IPS-18a (cell line): Measurements from ENCODE around the gene NAA60.

ENCODE experiments used
- H3K27ac ChIP-seq: one replicate; pipeline ENCODE4 v1.5.1; 2013; ENCODE audit warnings: low read length
- H3K27me3 ChIP-seq: one replicate; pipeline ENCODE4 v1.6.1; 2013; ENCODE audit warnings: mild to moderate bottlenecking, low read length; ENCODE audit not compliant: control insufficient read depth, insufficient read depth
- H3K36me3 ChIP-seq: one replicate; pipeline ENCODE4 v1.6.1; 2013; ENCODE audit warnings: low read depth, low read length; ENCODE audit not compliant: control insufficient read depth
- H3K4me1 ChIP-seq: one replicate; pipeline ENCODE4 v1.6.1; 2013; ENCODE audit warnings: low read depth, low read length; ENCODE audit not compliant: control insufficient read depth
- H3K4me3 ChIP-seq: one replicate; pipeline ENCODE4 v1.5.1; 2013; ENCODE audit warnings: low read length
- H3K9ac ChIP-seq: one replicate; pipeline ENCODE4 v1.6.1; 2013; ENCODE audit warnings: mild to moderate bottlenecking, low read length, moderate library complexity
- H3K9me3 ChIP-seq: one replicate; pipeline ENCODE4 v1.6.1; 2013; ENCODE audit warnings: low read depth, low read length; ENCODE audit not compliant: control insufficient read depth

Gene NAA60

DNA sequence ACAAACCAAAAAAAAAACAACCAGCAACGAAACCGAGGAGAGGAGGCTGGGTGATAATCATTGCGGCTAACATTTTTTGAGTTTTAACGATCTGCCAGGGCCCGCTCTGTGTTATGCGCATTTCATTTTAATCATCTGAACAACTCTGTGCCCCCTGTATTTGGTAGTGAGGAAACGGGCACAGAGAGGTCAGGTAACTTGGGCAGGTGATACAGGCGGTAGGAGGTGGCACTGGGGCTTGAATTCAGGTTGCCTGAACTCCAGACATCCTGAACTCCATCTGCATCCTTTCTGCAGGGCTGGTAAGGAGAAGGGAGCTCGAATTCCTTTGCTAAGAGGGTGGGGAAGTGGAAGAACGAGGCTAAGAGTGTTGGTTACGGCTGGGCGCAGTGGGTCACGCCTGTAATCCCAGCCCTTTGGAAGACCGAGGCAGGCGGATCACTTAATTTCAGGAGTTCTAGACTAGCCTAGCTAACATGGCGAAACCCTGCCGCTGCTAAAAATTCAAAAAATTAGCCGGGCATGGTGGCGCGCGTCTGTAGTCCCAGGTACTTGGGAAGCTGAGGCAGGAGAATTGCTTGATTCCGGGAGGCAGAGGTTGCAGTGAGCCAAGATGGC is 58.4 kb downstream of the NAA60 start:
- Histone ChIP-seq H3K4me3 (peak overlapping the region; percentile 89), H3K36me3 (peaks cover 2% of the 10 kb centered on the region), H3K9ac (peak overlapping the region; percentile 88), H3K27me3 (no peaks in the 10 kb centered on the region), H3K4me1 (peaks cover 6% of the 10 kb centered on the region), H3K9me3 (no peaks in the 10 kb centered on the region), H3K27ac (no peak overlapping the region)

DNA sequence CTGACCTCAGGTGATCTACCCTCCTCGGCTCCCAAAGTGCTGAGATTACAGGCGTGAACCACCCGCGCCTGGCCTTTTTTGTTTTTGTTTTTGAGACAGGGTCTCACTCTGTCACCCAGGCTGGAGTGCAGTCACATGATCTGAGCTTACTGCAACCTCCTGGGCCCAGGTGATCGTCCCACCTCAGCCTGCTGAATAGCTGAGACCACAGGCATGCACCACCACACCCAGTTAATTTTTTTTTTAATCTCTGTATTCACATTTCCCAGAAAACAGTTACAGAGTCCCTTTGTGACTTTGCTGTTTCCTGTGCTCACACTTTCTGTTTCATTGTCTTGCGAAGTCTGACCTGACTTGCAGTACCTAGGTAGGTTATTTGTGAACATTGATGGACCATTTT is 60.0 kb downstream of the NAA60 start:
- Histone ChIP-seq H3K27ac (no peak overlapping the region), H3K9me3 (no peaks in the 10 kb centered on the region), H3K9ac (no peak overlapping the region), H3K36me3 (peaks cover 11% of the 10 kb centered on the region), H3K4me1 (peaks cover 6% of the 10 kb centered on the region), H3K4me3 (no peak overlapping the region), H3K27me3 (no peaks in the 10 kb centered on the region)

DNA sequence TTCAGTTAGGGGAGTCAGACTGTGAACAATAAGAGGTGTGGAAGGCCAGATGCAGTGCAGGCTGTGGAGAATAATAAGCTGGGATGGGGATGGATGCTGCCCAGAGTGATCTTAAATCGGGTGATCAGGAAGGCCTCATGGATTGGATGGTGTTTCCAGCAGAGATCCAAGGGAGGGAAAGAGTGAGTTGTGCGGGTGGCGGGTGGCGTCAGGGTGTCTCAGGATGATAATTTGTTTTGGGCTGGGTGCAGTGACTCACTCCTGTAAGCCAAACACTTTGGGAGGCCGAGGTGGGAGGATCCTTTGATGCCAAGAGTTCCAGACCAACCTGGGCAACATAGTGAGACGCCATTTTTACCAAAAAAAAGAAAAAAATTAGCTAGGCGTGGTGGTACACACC is 65.3 kb downstream of the NAA60 start:
- peaks cover 12% of the 10 kb centered on the region for H3K36me3 ChIP-seq
- no peaks in the 10 kb centered on the region for H3K4me1 ChIP-seq
- H3K9me3 ChIP-seq: no peaks in the 10 kb centered on the region
- H3K9ac ChIP-seq: no peak overlapping the region
- no peak overlapping the region for H3K4me3 ChIP-seq
- H3K27ac ChIP-seq: no peak overlapping the region
- no peaks in the 10 kb centered on the region for H3K27me3 ChIP-seq

DNA sequence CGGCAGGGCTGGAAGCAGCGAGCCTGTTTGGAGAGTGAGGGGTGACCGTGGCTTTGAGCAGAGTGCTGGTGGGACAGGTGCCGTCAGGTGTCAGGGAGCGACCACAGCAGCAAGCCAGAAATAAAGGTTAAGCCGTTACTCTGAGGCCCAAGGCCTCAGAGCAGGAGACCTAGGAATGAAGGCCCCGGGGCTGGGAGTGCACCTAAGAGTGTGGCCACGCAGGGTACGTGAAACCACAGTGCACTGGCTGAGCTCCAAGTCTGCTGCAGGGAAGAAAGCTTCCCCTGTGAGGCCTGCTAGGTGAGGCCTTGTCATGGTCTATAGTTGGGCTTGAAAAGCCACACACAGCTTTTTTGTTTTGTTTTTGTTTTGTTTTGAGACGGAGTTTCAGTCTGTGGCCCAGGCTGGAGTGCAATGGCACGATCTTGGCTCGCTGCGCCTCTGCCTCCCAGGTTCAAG is 66.0 kb downstream of the NAA60 start:
- H3K27ac ChIP-seq: no peak overlapping the region
- H3K9me3 ChIP-seq: no peaks in the 10 kb centered on the region
- peaks cover 12% of the 10 kb centered on the region for H3K36me3 ChIP-seq
- no peaks in the 10 kb centered on the region for H3K4me1 ChIP-seq
- H3K9ac ChIP-seq: no peak overlapping the region
- no peaks in the 10 kb centered on the region for H3K27me3 ChIP-seq
- H3K4me3 ChIP-seq: no peak overlapping the region

DNA sequence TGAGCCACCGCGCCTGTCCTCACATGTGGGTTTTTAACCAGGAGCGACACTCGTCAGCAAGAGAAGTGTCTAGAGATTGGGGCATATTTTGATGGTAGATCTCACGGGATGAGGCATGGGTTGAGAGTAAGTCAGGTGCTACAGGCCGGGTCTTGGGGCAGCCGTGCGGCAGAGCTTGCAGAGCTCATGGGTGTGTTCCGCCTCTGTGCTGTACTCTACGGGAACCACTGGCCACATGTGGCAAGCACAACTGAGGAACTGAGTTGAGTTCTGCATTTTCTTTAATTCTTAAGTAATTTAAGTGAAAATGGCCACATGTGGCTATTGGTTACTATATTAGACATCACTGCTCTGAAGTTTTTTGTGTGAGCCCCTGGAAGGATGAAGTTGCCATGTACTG is 66.9 kb downstream of the NAA60 start:
- Histone ChIP-seq H3K4me1 (no peaks in the 10 kb centered on the region), H3K9me3 (no peaks in the 10 kb centered on the region), H3K27me3 (no peaks in the 10 kb centered on the region), H3K27ac (no peak overlapping the region), H3K4me3 (no peak overlapping the region), H3K36me3 (peaks cover 12% of the 10 kb centered on the region), H3K9ac (no peak overlapping the region)

DNA sequence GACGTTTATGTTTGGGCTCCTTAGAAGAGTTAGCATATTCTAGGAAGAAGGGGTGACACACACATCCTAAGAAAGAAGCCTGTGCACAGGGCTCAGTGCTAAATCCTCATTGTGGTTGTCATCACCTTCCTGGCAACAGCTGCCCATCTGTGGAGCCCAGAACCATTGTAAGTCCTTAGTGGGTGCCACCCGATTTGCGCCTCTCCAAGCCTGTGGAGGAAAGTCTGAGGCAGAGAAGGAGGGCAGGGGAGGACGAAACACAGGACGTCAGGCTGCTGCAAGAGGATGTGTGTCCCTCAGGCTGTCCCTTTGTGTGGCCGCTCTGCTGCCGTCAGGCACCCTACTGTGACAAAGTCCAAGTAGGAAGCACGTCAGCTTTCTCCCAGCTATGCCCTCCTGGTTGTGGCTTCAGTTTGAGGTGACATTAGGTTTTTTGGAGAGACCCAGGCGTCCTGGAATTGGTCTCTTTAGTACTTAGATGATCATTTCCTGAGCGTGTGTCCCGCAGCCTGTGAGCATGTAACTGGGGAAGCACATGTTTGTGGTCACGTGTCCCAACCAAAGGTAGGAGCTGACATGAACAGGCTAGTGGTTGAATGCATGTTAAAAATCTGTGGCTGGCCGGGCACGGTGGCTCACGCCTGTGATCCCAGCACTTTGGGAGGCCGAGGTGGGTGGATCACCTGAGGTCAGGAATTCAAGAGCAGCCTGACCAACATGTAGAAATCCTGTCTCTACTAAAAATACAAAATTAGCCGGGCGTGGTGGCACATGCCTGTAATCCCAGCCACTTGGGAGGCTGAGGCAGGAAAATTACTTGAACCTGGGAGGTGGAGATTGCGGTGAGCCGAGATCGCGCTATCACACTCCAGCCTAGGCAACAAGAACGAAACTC is 68.1 kb downstream of the NAA60 start:
- H3K4me3 ChIP-seq: no peak overlapping the region
- H3K27me3 ChIP-seq: no peaks in the 10 kb centered on the region
- H3K4me1 ChIP-seq: no peaks in the 10 kb centered on the region
- no peak overlapping the region for H3K9ac ChIP-seq
- H3K36me3 ChIP-seq: peaks cover 10% of the 10 kb centered on the region
- no peaks in the 10 kb centered on the region for H3K9me3 ChIP-seq
- no peak overlapping the region for H3K27ac ChIP-seq

DNA sequence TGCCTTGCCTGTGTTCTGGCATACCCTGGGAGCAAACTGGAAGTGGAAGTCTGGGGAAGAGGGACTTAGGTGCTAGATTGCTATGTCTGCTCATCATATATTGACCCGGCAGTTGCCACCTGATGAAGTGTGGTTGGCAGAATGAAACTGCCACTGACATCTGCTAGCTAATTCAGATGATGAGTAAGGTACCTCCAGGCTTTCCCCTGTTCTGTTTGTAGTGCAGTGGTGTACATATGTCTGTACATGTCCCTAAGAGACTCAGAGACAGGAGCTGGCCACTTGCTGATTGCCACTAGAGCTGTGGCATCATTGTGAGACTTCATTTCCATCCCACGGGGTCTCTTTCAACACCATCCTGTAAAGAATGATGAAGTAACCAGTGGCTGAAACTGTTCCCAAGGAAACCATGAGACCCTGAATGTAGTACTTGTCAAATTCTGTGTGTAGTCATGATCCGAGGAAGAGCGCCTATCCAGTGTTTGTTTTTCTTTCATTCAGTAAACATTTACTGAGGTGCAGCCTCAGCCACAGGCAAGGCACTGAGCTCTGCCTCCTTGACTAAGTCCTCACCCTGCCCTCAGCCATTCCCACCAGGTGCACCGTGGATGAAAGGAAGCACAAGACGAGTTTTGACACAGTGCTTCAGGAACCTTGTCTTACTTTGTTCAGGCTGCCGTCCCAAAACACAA is 70.6 kb downstream of the NAA60 start:
- Histone ChIP-seq H3K27ac (no peak overlapping the region), H3K9ac (no peak overlapping the region), H3K36me3 (no peaks in the 10 kb centered on the region), H3K9me3 (no peaks in the 10 kb centered on the region), H3K4me3 (no peak overlapping the region), H3K4me1 (no peaks in the 10 kb centered on the region), H3K27me3 (no peaks in the 10 kb centered on the region)

DNA sequence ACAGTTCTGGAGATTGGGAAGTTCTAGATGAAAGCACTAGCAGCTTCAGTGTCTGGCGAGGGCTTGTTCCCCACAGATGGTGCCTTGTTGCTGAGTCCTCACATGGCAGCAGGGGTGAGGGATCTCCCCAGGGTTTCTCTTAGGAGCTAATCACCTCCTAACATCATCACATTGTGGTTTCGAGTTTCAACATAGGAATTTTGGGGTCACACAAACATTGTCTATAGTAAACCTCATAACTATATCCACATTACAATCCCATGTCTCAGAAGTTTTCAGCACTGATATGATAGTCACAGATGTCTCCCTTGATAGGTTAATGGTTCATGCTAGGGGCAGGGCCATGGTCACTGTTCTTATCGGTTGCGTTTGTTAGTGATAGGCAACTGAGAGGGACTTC is 71.1 kb downstream of the NAA60 start:
- Histone ChIP-seq H3K4me3 (no peak overlapping the region), H3K9ac (no peak overlapping the region), H3K9me3 (no peaks in the 10 kb centered on the region), H3K36me3 (no peaks in the 10 kb centered on the region), H3K27ac (no peak overlapping the region), H3K4me1 (no peaks in the 10 kb centered on the region), H3K27me3 (no peaks in the 10 kb centered on the region)

DNA sequence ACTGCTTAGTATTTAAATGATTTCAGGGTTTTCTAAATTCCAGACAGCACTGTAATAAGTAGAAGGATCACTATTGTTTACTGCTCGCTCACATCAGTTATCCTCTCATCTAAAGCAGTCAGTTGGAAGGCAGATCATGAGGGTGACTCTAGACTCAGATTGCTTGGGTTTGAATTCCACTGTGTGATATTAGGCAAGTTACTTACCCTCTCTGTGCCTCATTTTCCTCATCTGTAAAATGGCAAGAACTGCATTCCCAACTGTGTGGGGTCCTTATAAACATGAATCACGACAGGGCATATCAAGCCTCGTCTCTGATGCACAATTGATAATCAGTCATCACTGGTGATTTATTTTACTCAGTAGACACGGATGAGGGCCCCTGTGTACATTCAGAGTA is 72.4 kb downstream of the NAA60 start:
- H3K4me1 ChIP-seq: no peaks in the 10 kb centered on the region
- no peaks in the 10 kb centered on the region for H3K36me3 ChIP-seq
- H3K4me3 ChIP-seq: no peak overlapping the region
- no peak overlapping the region for H3K27ac ChIP-seq
- H3K9me3 ChIP-seq: no peaks in the 10 kb centered on the region
- no peak overlapping the region for H3K9ac ChIP-seq
- no peaks in the 10 kb centered on the region for H3K27me3 ChIP-seq

DNA sequence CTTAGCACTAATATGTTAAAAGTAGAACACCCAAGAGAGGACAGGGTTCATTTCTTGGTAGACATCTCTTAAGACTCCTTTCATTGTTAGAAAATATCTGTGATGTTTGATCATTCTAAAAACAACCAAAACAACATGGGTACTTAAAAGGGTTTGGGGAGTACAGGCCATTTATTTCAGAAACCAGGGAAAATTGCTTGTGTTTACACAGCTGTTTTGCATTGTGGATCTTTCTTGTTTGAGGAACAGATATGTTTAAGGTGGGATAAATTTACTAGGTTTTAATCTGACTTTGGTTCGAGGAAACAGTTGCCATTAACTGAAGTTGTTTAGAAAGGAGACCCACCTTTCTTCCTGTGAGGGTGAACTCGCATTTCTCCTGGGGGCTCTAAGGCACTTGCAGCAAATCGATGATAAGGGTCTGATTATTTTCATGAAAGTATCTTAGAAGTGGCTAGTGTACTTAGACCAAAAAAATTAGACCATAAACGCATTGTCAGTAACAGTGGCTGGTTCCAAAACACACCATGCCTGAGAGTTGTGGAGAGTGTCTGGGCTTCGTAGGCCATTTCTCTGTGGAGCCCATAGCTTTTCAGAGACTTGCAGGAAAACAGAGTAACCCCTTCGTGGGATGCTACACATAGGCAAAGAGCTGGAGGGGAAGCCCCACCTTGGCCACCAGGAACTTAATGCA is 75.0 kb downstream of the NAA60 start:
- Histone ChIP-seq H3K4me1 (no peaks in the 10 kb centered on the region), H3K36me3 (peaks cover 7% of the 10 kb centered on the region), H3K4me3 (no peak overlapping the region), H3K27me3 (no peaks in the 10 kb centered on the region), H3K9ac (no peak overlapping the region), H3K27ac (no peak overlapping the region), H3K9me3 (no peaks in the 10 kb centered on the region)

DNA sequence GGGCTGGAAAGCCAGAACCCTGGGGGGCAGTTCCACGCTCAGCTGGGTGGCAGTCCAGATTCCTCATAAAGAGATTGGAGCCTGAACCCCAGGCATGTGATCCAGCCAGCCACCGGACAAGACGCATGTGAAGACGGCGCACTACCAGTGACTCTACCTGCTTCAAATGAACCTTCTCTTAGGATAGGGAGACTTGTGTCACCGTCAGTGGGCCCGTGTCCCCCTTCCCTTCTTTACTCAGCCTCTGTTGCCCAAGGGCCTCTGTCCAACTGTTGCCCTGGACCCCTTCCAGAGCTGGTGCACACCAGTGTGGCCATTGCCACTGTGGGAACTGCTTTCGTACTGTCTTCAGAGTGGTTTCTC is 75.5 kb downstream of the NAA60 start:
- Histone ChIP-seq H3K27me3 (no peaks in the 10 kb centered on the region), H3K9ac (no peak overlapping the region), H3K4me1 (no peaks in the 10 kb centered on the region), H3K4me3 (no peak overlapping the region), H3K36me3 (peaks cover 11% of the 10 kb centered on the region), H3K9me3 (no peaks in the 10 kb centered on the region), H3K27ac (no peak overlapping the region)
